ENCODE measurements around the gene CLEC14A. TPM values are rescaled to one million over a fixed set of nuclear protein-coding genes. Genes with fewer than 3 reads are reported as not detected.
A peak's percentile ranks its signal among the peaks of the same experiment; 100 is the strongest.

The CLEC14A gene
- total RNA-seq, 4 donors from 2014 or later, result 2.4 to 5.7 (median 5.3) TPM; not detected in 1

- Histone ChIP-seq H3K4me1 (peaks cover 0 to 26% (median 13%) of the 10 kb centered on the region in 4 donors), H3K27me3 (peaks cover 41% of the 10 kb centered on the region), H3K36me3 (no peaks in the 10 kb centered on the region), H3K27ac (peak overlapping the region in 1 of 4 donors; percentile 90), H3K9me3 (no peaks in the 10 kb centered on the region), H3K4me3 (peak overlapping the region in 1 of 4 donors; percentile 49)
- intact Hi-C loops (cut with DNase I; ENCODE audit: low total_unique reads) (no loop called here), in situ Hi-C loops (cut with MboI; ENCODE audit: low pct_ligation_motif_present in 1 of 4, low pct_unique_long_range_greater_than_20kb in 1 of 4, low sequenced_read_pairs in 3 of 4) (no loop called here)
- TF ChIP-seq POLR2A (IDR thresholded peaks at IDR 0.05) (no peak), CTCF (IDR thresholded peaks at IDR 0.05) (no peak), POLR2AphosphoS5 (IDR thresholded peaks at IDR 0.05) (no peak), EP300 (IDR thresholded peaks at IDR 0.05; ENCODE audit: low read depth) (no peak)
- DNase-seq, result no peak
- 58 to 69% methylated on average over 2 of the region's 2 CpGs for WGBS, 2 donors (ENCODE audit: low coverage in 1 of 2)
These were observed 49.1 kb downstream of the CLEC14A start for GRCh38 chr14:38206689-38207376.

GRCh38 chr14:38205949-38206665 lies 49.8 kb downstream of the CLEC14A start:
- DNase-seq, result no peak
- intact Hi-C loops (cut with DNase I; ENCODE audit: low total_unique reads) (no loop called here), in situ Hi-C loops (cut with MboI; ENCODE audit: low pct_ligation_motif_present in 1 of 4, low pct_unique_long_range_greater_than_20kb in 1 of 4, low sequenced_read_pairs in 3 of 4) (no loop called here)
- Histone ChIP-seq H3K4me3 (no peak overlapping the region), H3K27ac (no peak overlapping the region), H3K9me3 (no peaks in the 10 kb centered on the region), H3K36me3 (no peaks in the 10 kb centered on the region), H3K4me1 (peaks cover 0 to 26% (median 13%) of the 10 kb centered on the region in 4 donors), H3K27me3 (peaks cover 34% of the 10 kb centered on the region)
- no peak for TF ChIP-seq POLR2AphosphoS5 (IDR thresholded peaks at IDR 0.05)
- no peak for TF ChIP-seq CTCF (IDR thresholded peaks at IDR 0.05)
- TF ChIP-seq EP300 (IDR thresholded peaks at IDR 0.05; ENCODE audit: low read depth), result no peak
- TF ChIP-seq POLR2A (IDR thresholded peaks at IDR 0.05), result no peak
- WGBS, 2 donors (ENCODE audit: low coverage in 1 of 2), result 84 to 85% methylated on average over 5 of the region's 5 CpGs

GRCh38 chr14:38205119-38205813 lies 50.6 kb downstream of the CLEC14A start:
- no peak for DNase-seq
- intact Hi-C loops (cut with DNase I; ENCODE audit: low total_unique reads), result no loop called here
- Histone ChIP-seq H3K4me1 (peaks cover 0 to 23% (median 12%) of the 10 kb centered on the region in 4 donors), H3K9me3 (no peaks in the 10 kb centered on the region), H3K36me3 (no peaks in the 10 kb centered on the region), H3K4me3 (no peak overlapping the region), H3K27ac (no peak overlapping the region), H3K27me3 (peaks cover 25% of the 10 kb centered on the region)
- WGBS, 2 donors (ENCODE audit: low coverage in 1 of 2), result 85 to 88% methylated on average over 5 of the region's 5 CpGs
- in situ Hi-C loops (cut with MboI; ENCODE audit: low pct_ligation_motif_present in 1 of 4, low pct_unique_long_range_greater_than_20kb in 1 of 4, low sequenced_read_pairs in 3 of 4), result no loop called here
- no peak for TF ChIP-seq EP300 (IDR thresholded peaks at IDR 0.05; ENCODE audit: low read depth)
- no peak for TF ChIP-seq POLR2AphosphoS5 (IDR thresholded peaks at IDR 0.05)
- TF ChIP-seq POLR2A (IDR thresholded peaks at IDR 0.05), result no peak
- no peak for TF ChIP-seq CTCF (IDR thresholded peaks at IDR 0.05)

- intact Hi-C loops (cut with DNase I; ENCODE audit: low total_unique reads), result no loop called here
- Histone ChIP-seq H3K27me3 (peaks cover 20% of the 10 kb centered on the region), H3K36me3 (no peaks in the 10 kb centered on the region), H3K4me1 (peaks cover 0 to 20% (median 7%) of the 10 kb centered on the region in 4 donors), H3K9me3 (no peaks in the 10 kb centered on the region), H3K27ac (no peak overlapping the region), H3K4me3 (no peak overlapping the region)
- DNase-seq, result no peak
- in situ Hi-C loops (cut with MboI; ENCODE audit: low pct_ligation_motif_present in 1 of 4, low pct_unique_long_range_greater_than_20kb in 1 of 4, low sequenced_read_pairs in 3 of 4), result no loop called here
- TF ChIP-seq POLR2A (IDR thresholded peaks at IDR 0.05) (no peak), EP300 (IDR thresholded peaks at IDR 0.05; ENCODE audit: low read depth) (no peak)
These were observed 51.2 kb downstream of the CLEC14A start for GRCh38 chr14:38204719-38205115.

Other genes starting within 250 kb of the CLEC14A start
- 10 to 100 TPM in 1 of 4 donors, 1 to 10 TPM in 3; 1.6 to 10.1 (median 6.9) TPM for gene SSTR1, start 48.2 kb downstream of the CLEC14A start, total RNA-seq

Measured in transverse colon (tissue), 4 donors.